Kidney (tissue), 14 donors: ENCODE data around the gene GAPVD1. TPM values are rescaled to one million over a fixed set of nuclear protein-coding genes. Genes with fewer than 3 reads are reported as not detected.

Experiments used
- DNase-seq, 5 donors: peaks; one replicate each; pipeline ENCODE4 v3.0.0-alpha.2; 2013 to 2020
- FAIRE-seq: peaks from 2 replicates; lab custom pipeline; 2012; peaks lifted over from hg19 to GRCh38; lab: Jason Lieb, UNC
- H3K27ac ChIP-seq, 2 donors: one replicate each; pipeline ENCODE4 v1.7.0; 2013; ENCODE audit warnings: low read depth in 2 of 2, low read length in 2 of 2, inconsistent platforms in 1 of 2
- H3K27me3 ChIP-seq: one replicate; pipeline ENCODE4 v1.7.1; 2013; ENCODE audit warnings: low read length, inconsistent platforms; ENCODE audit not compliant: control insufficient read depth, insufficient read depth
- H3K36me3 ChIP-seq, 3 donors: one replicate each; pipeline versions ENCODE4 v1.7.0 to v1.7.1; 2013; ENCODE audit warnings: low read length in 3 of 3, control low read depth in 1 of 3, inconsistent platforms in 1 of 3; ENCODE audit not compliant: insufficient read depth in 3 of 3, control insufficient read depth in 2 of 3
- H3K4me1 ChIP-seq, 3 donors: one replicate each; pipeline versions ENCODE4 v1.7.0 to v1.7.1; 2013; ENCODE audit warnings: low read length in 3 of 3, inconsistent platforms in 1 of 3, low read depth in 1 of 3; ENCODE audit not compliant: control insufficient read depth in 2 of 3, insufficient read depth in 2 of 3
- H3K4me3 ChIP-seq, 3 donors: one replicate each; pipeline versions ENCODE4 v1.7.0 to v1.8.1; 2013; ENCODE audit warnings: low read length in 3 of 3, control low read depth in 1 of 3, inconsistent platforms in 1 of 3
- H3K9ac ChIP-seq, 3 donors: one replicate each; pipeline versions ENCODE4 v1.7.0 to v1.7.1; 2013; ENCODE audit warnings: low read length in 3 of 3, control low read depth in 1 of 3, inconsistent platforms in 1 of 3
- H3K9me3 ChIP-seq, 3 donors: one replicate each; pipeline versions ENCODE4 v1.7.0 to v1.7.1; 2013; ENCODE audit warnings: low read length in 3 of 3, control low read depth in 1 of 3, inconsistent platforms in 1 of 3; ENCODE audit not compliant: control insufficient read depth in 2 of 3, insufficient read depth in 1 of 3
- CTCF ChIP-seq: IDR thresholded peaks from 3 replicates; pipeline ENCODE4 v1.5.1; 2012; ENCODE audit warnings: mild to moderate bottlenecking, moderate library complexity, borderline replicate concordance; ENCODE audit not compliant: insufficient read depth; ENCODE audit errors: extremely low read depth
- intact Hi-C: fragments of 100-400 bp; cut with DNase I; formaldehyde crosslinking; loops from one replicate; pipeline ENCODE4 v1.11.1; 2022
- polyA plus RNA-seq: library from polyadenylated mRNA; stranded (reverse); fragments of 350-450 nt; fragmentation: Illumina TruSeq; extraction: RNeasy Lipid Tissue Mini Kit (QIAGEN cat#74804); gene quantifications from one replicate; pipeline ENCODE4 v1.2.3, GENCODE V29; 2014; ENCODE audit warnings: low read depth, low replicate concordance; ENCODE audit not compliant: insufficient read depth
- total RNA-seq: library from RNA; stranded (reverse); fragmentation: NEBNext Ultra II Directional; extraction: Animal tissue kit (Norgen Biotek cat#: 25700); gene quantifications from one replicate; pipeline ENCODE4 v1.2.1, GENCODE V29; 2021
- donor health status: control.
- donor health status: control.
- donor health status: control.
- donor health status: control.
- donor health status: control.
- donor health status: DM: yes; HTN: yes; CAD: no.
- donor health status: Normal renal cell carcinoma (clear cell type).

Gene GAPVD1
- total and polyA plus RNA-seq, 2 donors from 2014 or later = 6.9 to 44.8 TPM

GRCh38 chr9:125243792-125244260 lies 17.8 kb upstream of the GAPVD1 start:
- no peak overlapping the region for H3K9ac ChIP-seq
- intact Hi-C loops = no loop called here

GRCh38 chr9:125246261-125246667 lies 15.4 kb upstream of the GAPVD1 start:
- peak in 1 of 5 donors; percentile 4 for DNase-seq
- no peak for FAIRE-seq
- H3K9ac ChIP-seq = no peak overlapping the region
- no peak for TF ChIP-seq CTCF
- no peaks in the 10 kb centered on the region for H3K36me3 ChIP-seq
- H3K27me3 ChIP-seq = no peaks in the 10 kb centered on the region
- no peak overlapping the region for H3K4me3 ChIP-seq
- no peaks in the 10 kb centered on the region for H3K4me1 ChIP-seq
- intact Hi-C loops = no loop called here
- no peaks in the 10 kb centered on the region for H3K9me3 ChIP-seq
- no peak overlapping the region for H3K27ac ChIP-seq

More at GRCh38 chr9:125243792-125244260, 17.8 kb upstream of the GAPVD1 start:
- Histone ChIP-seq H3K36me3 (peaks cover 3 to 6% (median 5%) of the 10 kb centered on the region in 3 donors), H3K9me3 (no peaks in the 10 kb centered on the region), H3K4me1 (peaks cover 0 to 5% (median 3%) of the 10 kb centered on the region in 3 donors), H3K4me3 (no peak overlapping the region), H3K27ac (no peak overlapping the region), H3K27me3 (no peaks in the 10 kb centered on the region)
- no peak for TF ChIP-seq CTCF
- FAIRE-seq (no peak), DNase-seq (peak in 1 of 5 donors; percentile 26)

- Histone ChIP-seq H3K27ac (no peak overlapping the region), H3K27me3 (no peaks in the 10 kb centered on the region), H3K9ac (no peak overlapping the region), H3K4me1 (no peaks in the 10 kb centered on the region), H3K4me3 (no peak overlapping the region), H3K36me3 (no peaks in the 10 kb centered on the region), H3K9me3 (no peaks in the 10 kb centered on the region)
- intact Hi-C loops = no loop called here
- TF ChIP-seq CTCF = no peak
- no peak for DNase-seq
- FAIRE-seq = no peak
Measured at GRCh38 chr9:125254231-125254630, 7.4 kb upstream of the GAPVD1 start.
